Measurements from ENCODE around the gene JADE2.

JADE2 gene

GRCh38 chr5:134567641-134568336, 42.3 kb downstream of the JADE2 start:
- TF ChIP-seq CTCF (conservative IDR thresholded peaks at IDR 0.05; ENCODE audit: low read length): no peak
- peak; percentile 57 for DNase-seq (ENCODE audit: low read depth)
- H3K4me3 ChIP-seq (ENCODE audit: low read length): no peak overlapping the region

- TF ChIP-seq CTCF (conservative IDR thresholded peaks at IDR 0.05; ENCODE audit: low read length): no peak
- DNase-seq (ENCODE audit: low read depth): no peak
- no peak overlapping the region for H3K4me3 ChIP-seq (ENCODE audit: low read length)
Measured at GRCh38 chr5:134568337-134568700, 42.8 kb downstream of the JADE2 start.

- DNase-seq (ENCODE audit: low read depth): peak; percentile 54
- TF ChIP-seq CTCF (conservative IDR thresholded peaks at IDR 0.05; ENCODE audit: low read length): no peak
- no peak overlapping the region for H3K4me3 ChIP-seq (ENCODE audit: low read length)
Measured at GRCh38 chr5:134568761-134569695, 43.6 kb downstream of the JADE2 start.

DNA sequence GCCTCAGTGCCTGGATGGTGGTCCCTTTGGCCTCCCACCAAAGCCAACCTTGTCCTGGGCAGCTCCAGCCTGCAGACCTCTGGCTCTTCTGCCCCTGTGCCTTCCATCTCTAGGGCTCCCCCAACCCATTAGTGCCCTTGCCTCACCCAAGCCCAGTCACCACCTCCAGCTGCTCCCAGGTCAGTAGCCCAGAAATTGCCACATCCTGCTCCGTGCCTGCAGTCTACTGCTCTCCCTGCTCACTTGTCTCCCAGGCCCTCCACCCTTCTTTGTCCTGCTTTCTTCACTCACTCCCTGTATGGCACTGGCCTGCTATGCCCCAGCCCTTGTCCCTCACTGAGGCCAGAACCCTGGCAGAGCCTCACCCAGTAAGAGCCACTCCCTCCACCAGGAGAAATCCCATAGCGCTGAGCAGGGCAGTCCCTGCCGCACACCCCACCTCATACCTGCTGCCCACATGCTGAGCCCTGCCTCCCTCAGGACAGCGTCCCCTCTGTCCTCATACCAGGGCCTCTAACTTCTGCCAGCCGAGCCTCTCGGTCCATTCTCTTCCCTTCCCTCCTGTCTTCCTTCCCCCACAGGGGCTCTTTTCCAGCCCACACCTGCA, 44.4 kb downstream of the JADE2 start:
- DNase-seq (ENCODE audit: low read depth): no peak
- H3K4me3 ChIP-seq (ENCODE audit: low read length): no peak overlapping the region
- no peak for TF ChIP-seq CTCF (conservative IDR thresholded peaks at IDR 0.05; ENCODE audit: low read length)

DNA sequence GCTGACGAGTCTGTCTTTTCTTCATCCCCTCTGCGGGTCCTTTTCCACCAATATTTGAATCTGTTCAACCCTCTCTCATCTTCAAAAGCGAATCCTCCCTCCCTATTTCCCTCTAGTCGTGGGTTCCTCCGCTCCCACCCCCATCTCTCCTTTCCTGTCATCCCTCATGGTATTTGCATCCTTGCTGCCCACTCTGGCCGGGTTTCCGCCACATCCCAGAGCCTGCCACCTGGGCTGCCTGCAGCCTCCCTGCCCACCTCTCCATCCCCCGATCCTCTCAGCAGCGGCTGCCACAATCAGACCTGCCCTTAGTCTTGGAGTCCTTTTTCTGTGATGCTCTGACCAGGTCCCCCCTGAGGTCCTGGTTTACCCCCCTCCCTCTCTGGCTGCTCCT, 44.9 kb downstream of the JADE2 start:
- no peak for DNase-seq (ENCODE audit: low read depth)
- H3K4me3 ChIP-seq (ENCODE audit: low read length): no peak overlapping the region
- TF ChIP-seq CTCF (conservative IDR thresholded peaks at IDR 0.05; ENCODE audit: low read length): no peak

DNA sequence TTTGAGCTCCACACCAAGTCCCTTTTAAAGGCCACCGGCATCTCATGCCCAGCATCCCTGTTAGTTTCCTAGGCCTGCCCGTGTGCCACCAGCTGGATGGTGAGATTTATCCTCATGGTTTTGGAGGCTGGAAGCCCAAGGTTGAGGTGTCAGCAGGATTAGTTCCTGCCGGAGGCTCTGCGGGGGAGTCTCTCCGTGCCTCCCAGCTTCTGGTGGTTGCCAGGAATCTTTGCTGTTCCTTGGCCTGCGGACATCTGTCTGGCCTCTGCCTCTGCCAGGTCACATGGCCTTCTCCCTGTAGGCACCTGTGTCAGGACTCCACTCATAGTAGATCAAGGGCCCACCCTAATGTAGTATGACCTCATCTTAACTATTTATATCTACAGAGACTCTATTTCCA, 45.4 kb downstream of the JADE2 start:
- TF ChIP-seq CTCF (conservative IDR thresholded peaks at IDR 0.05; ENCODE audit: low read length): no peak
- no peak for DNase-seq (ENCODE audit: low read depth)
- H3K4me3 ChIP-seq (ENCODE audit: low read length): no peak overlapping the region

Data from AG10803 (cell line).